HUES48 (cell line): ENCODE measurements around the gene ANGPTL8.

Experiments
- H3K27ac ChIP-seq: one replicate; pipeline ENCODE4 v1.7.0; 2013; ENCODE audit warnings: low read depth, low read length, inconsistent platforms
- H3K27me3 ChIP-seq: 2 replicates; pipeline ENCODE4 v1.6.1; 2013; ENCODE audit warnings: mild to moderate bottlenecking, low read length; ENCODE audit not compliant: control insufficient read depth, insufficient read depth
- H3K36me3 ChIP-seq: 2 replicates; pipeline ENCODE4 v1.6.1; 2013; ENCODE audit warnings: low read length; ENCODE audit not compliant: control insufficient read depth, insufficient read depth
- H3K4me1 ChIP-seq: 2 replicates; pipeline ENCODE4 v1.6.1; 2013; ENCODE audit warnings: mild to moderate bottlenecking, low read length; ENCODE audit not compliant: control insufficient read depth, insufficient read depth
- H3K4me3 ChIP-seq: 2 replicates; pipeline ENCODE4 v1.5.1; 2013; ENCODE audit warnings: mild to moderate bottlenecking, low read depth, low read length
- H3K9ac ChIP-seq: 2 replicates; pipeline ENCODE4 v1.6.1; 2013; ENCODE audit warnings: mild to moderate bottlenecking, low read depth, low read length, moderate library complexity
- H3K9me3 ChIP-seq: 2 replicates; pipeline ENCODE4 v1.6.1; 2013; ENCODE audit warnings: low read length; ENCODE audit not compliant: control insufficient read depth, insufficient read depth

Gene ANGPTL8

DNA sequence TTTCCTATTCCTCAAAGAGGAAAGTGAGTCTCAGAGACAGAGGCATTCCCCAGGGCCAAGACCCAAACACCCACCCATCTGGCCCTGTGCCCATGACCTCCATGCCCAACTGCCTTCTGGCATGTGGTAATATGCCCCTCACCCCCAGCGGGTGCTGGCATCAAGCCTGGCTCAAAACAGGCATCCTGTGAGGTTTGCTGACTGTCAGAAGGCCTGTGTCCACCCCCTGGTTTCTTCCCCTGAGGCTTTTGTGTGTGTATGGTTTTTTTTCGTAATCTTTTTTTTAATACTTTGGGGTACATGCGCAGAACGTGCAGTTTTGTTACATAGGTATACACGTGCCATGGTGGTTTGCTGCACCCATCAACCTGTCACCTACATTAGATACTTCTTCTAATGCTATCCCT lies 34.5 kb upstream of the ANGPTL8 start:
- H3K4me1 ChIP-seq = peaks cover 3% of the 10 kb centered on the region; the same call in 1 of the 2 replicates
- H3K36me3 ChIP-seq = peaks cover 25% of the 10 kb centered on the region
- H3K9ac ChIP-seq = no peak overlapping the region
- H3K4me3 ChIP-seq = no peak overlapping the region
- no peak overlapping the region for H3K27ac ChIP-seq
- no peaks in the 10 kb centered on the region for H3K27me3 ChIP-seq
- no peaks in the 10 kb centered on the region for H3K9me3 ChIP-seq

DNA sequence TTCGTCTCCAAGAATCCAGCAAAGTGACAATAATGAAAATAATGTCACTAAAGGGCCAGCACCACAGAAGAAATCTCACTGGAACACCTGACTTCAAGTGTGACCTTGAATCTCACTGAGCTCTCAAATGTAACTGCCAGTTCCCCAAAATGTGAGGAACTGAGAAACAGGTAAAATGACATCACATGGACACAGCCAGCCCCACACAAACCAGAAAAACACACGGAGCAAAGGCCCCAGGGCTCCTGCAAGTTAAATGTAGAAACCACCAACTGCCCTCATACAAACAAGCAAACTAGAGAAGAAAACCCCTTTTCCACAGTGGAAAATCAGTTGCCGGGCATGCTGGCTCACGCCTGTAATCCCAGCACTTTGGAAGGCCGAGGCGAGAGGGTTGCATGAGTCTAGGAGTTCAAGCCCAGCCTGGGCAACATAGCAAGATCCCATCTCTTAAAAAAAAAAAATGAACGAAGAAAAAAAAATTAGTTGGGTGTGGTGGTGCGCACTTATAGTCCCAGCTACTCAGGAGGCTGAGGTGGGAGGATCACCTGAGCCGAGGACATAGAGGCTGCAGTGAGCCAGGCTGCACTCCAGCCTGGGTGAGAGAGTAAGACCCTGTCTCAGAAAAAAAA lies 33.4 kb upstream of the ANGPTL8 start:
- Histone ChIP-seq H3K4me3 (no peak overlapping the region), H3K9ac (no peak overlapping the region), H3K9me3 (no peaks in the 10 kb centered on the region), H3K27ac (no peak overlapping the region), H3K27me3 (no peaks in the 10 kb centered on the region), H3K4me1 (peaks cover 3% of the 10 kb centered on the region; the same call in 1 of the 2 replicates), H3K36me3 (peaks cover 27% of the 10 kb centered on the region)

DNA sequence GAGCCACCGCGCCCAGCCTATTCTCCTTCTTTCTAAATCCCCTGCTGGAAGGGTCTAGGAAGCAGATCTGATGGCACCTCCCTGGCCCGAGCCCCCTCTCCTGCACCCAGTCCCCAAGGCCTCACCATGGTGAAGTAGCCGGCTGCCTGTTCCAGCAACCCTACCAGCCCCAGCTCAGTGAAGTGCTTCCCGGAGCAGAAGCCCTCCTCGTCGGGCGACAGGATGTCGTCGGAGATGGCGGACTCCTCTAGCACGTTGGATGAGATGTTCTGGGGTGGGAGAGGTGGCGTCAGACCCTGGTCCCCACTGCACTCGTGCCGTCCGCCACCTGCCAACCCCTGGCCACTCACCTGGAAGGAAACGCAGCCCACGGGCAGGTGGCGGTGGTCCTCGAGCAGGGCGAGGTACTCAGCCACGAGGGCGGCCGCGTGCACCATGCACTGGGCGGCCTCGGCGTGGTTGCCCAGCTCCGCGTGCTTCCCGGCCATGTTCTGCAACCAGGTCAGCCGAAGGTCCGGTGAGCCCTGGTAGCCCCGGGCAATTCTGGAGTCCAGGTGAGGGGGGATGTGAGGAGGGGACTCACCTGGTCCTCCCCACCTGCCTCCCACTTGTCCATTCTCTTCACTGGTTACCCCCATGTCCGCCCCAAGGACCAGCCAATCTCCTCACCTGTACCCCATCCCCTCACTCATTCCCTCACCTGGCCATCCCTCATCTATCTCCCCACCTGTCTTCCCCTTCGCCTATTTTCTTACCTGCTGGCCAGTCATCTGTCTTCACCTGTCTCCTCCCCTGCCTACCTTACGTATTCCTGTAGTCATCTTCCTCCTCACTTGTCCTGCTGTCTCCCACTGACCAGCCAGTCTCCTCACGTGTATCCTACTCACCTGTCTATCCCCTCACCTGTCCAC lies 30.6 kb upstream of the ANGPTL8 start:
- H3K27me3 ChIP-seq = no peaks in the 10 kb centered on the region
- no peaks in the 10 kb centered on the region for H3K9me3 ChIP-seq
- H3K4me1 ChIP-seq = no peaks in the 10 kb centered on the region
- H3K4me3 ChIP-seq = no peak overlapping the region
- no peak overlapping the region for H3K9ac ChIP-seq
- H3K27ac ChIP-seq = no peak overlapping the region
- peaks cover 28% of the 10 kb centered on the region for H3K36me3 ChIP-seq

DNA sequence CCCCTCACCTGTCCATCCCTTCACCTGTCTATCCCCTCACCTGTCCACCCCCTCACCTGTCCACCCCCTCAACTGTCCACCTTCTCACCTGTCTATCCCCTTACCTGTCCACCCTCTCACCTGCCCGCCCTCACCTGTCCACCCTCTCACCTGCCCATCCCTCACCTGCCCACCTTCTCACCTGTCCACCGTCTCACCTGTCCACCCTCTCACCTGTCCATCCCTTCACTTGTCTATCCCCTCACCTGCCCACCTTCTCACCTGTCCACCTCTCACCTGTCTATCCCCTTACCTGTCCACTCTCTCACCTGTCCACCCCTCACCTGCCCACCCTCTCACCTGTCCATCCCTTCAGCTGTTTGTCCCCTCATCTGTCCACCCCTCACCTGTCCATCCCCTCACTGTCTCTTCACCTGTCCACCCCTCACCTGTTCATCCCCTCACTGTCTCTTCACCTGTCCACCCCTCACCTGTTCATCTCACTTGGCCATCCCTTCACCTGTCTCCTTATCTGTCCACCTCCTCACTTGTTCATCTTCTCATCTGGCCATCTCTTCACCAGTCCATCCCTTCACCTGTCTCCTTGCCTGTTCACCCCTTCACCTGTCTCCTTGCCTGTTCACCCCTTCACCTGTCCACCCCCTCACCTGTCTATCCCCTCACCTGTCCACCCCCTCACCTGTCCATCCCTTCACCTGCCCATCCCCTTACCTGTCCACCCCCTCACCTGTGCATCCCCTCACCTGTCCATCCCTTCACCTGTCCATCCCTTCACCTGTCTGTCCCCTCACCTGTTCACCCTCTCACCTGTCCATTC lies 29.4 kb upstream of the ANGPTL8 start:
- Histone ChIP-seq H3K27ac (no peak overlapping the region), H3K9ac (no peak overlapping the region), H3K4me1 (no peaks in the 10 kb centered on the region), H3K4me3 (no peak overlapping the region), H3K9me3 (no peaks in the 10 kb centered on the region), H3K36me3 (peaks cover 37% of the 10 kb centered on the region), H3K27me3 (no peaks in the 10 kb centered on the region)

DNA sequence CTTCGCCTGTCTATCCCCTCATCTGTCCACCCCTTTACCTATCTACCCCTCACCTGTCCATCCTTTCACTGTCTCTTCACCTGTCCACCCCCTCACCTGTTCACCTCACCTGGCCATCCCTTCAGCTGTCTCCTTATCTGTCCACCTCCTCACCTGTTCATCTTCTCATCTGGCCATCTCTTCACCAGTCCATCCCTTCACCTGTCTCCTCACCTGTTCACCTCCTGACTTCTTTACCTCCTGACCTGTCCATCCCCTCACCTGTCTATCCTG lies 28.8 kb upstream of the ANGPTL8 start:
- Histone ChIP-seq H3K4me3 (no peak overlapping the region), H3K27me3 (no peaks in the 10 kb centered on the region), H3K9me3 (no peaks in the 10 kb centered on the region), H3K9ac (no peak overlapping the region), H3K4me1 (no peaks in the 10 kb centered on the region), H3K27ac (no peak overlapping the region), H3K36me3 (peaks cover 42% of the 10 kb centered on the region)

DNA sequence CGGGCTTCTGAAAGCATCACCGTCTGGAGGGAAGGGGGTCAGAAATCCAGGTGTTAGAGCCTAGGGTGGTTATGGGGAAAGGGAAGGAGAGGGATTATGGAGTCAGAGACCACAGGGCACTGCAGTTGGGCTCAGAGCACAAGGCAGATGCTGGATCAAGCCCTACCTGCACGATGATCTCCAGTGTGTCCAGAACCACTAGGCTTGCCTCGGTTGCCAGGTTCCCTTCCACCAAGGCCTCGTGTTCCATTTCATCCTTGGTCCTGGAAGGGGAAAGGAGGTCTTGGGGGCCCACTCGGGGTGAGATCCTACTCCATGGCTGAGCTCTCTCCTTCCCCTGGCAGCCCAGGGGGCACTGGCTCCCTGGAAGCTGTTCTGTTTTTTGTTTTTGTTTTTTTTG lies 25.0 kb upstream of the ANGPTL8 start:
- Histone ChIP-seq H3K36me3 (peaks cover 44% of the 10 kb centered on the region), H3K27me3 (no peaks in the 10 kb centered on the region), H3K9ac (no peak overlapping the region), H3K9me3 (no peaks in the 10 kb centered on the region), H3K4me3 (no peak overlapping the region), H3K27ac (no peak overlapping the region), H3K4me1 (no peaks in the 10 kb centered on the region)

DNA sequence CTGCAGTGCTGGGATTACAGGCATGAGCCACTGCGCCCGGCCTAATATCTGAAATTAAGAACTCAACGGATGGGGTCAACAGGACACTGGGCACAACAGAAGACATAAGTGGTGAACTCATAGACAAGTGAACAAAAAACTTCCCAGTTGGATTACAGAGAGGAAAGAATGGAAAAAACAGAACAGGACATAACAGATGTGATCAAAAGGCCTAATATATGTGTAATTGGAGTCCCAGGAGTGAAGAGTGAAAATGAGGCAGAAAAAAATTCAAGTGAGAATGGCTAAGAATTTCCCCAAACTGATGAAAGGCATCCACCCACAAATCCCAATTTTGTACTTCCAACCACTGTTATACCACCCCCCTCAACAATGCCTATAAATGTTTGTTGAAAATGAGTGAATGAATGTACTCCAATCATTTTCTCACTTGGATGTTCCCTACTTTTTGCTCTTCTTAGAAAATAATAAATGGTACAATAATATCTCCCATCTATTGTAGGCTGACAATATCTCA lies 18.3 kb upstream of the ANGPTL8 start:
- H3K9ac ChIP-seq = no peak overlapping the region
- H3K27me3 ChIP-seq = no peaks in the 10 kb centered on the region
- no peaks in the 10 kb centered on the region for H3K9me3 ChIP-seq

DNA sequence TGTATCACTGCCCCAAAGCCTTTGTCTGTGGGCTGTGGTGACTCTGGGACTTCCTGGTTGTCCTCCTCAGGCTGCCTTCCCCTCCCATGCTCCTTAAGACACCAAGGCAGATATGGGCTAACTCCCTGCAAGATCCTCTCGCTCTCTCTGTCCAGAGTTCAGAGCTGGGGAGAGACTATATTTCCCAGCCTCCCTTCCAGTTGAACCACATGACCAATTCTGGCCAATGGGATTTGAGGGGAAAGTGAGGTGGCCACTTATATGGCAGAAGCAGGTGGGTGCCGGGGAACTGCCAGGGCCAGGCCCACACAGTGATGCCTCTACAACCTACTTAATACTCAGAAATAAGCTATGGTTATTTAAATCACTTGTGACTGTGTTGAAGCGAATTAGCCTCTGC lies 16.2 kb upstream of the ANGPTL8 start:
- H3K27ac ChIP-seq = no peak overlapping the region
- no peak overlapping the region for H3K4me3 ChIP-seq
- no peaks in the 10 kb centered on the region for H3K4me1 ChIP-seq
- no peaks in the 10 kb centered on the region for H3K9me3 ChIP-seq
- no peaks in the 10 kb centered on the region for H3K27me3 ChIP-seq
- peaks cover 27% of the 10 kb centered on the region for H3K36me3 ChIP-seq
- H3K9ac ChIP-seq = no peak overlapping the region

More for the DNA sequence above, 18.3 kb upstream of the ANGPTL8 start:
- H3K4me3 ChIP-seq = no peak overlapping the region
- no peaks in the 10 kb centered on the region for H3K4me1 ChIP-seq
- peaks cover 33% of the 10 kb centered on the region for H3K36me3 ChIP-seq
- no peak overlapping the region for H3K27ac ChIP-seq

DNA sequence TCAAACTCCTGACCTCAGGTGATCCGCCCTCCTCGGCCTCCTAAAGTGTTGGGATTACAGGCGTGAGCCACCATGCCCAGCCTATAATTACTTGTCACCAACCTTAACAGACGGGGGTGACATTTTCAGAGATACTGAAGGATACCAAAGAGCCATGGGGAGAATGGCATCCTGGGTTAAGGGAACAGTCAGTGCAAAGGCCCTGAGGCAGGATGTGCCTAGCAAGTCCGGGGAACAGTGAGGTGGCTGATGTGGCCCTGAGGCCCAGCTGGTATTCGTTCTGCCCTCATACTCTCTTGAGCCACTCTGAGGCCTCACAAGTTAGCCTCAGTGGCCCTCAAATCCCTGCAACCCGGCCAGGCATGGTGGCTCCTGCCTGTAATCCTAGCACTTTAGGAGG lies 15.0 kb upstream of the ANGPTL8 start:
- no peaks in the 10 kb centered on the region for H3K27me3 ChIP-seq
- no peak overlapping the region for H3K27ac ChIP-seq
- no peaks in the 10 kb centered on the region for H3K9me3 ChIP-seq
- H3K4me1 ChIP-seq = no peaks in the 10 kb centered on the region
- peaks cover 27% of the 10 kb centered on the region for H3K36me3 ChIP-seq
- H3K9ac ChIP-seq = no peak overlapping the region
- H3K4me3 ChIP-seq = no peak overlapping the region

DNA sequence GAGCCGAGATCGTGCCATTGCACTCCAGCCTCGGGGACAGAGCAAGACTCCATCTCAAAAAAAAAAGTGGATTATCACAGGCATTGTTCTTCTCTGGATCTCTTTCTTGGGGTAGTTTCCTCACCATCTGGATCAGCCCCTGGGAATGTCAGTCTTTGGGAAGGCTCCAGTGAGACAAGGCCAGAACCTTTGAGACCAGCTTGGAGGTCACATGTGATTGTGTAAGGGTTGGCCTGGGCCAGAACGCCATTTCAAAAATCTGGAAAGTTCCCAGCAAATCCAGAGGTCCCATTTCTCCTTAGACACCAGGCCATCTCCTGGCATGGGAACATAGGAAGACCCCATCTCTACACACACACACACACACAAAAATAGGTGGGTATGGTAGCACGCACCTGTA lies 14.2 kb upstream of the ANGPTL8 start:
- no peaks in the 10 kb centered on the region for H3K27me3 ChIP-seq
- no peaks in the 10 kb centered on the region for H3K4me1 ChIP-seq
- no peak overlapping the region for H3K9ac ChIP-seq
- H3K36me3 ChIP-seq = peaks cover 27% of the 10 kb centered on the region
- H3K27ac ChIP-seq = no peak overlapping the region
- H3K9me3 ChIP-seq = no peaks in the 10 kb centered on the region
- H3K4me3 ChIP-seq = no peak overlapping the region

DNA sequence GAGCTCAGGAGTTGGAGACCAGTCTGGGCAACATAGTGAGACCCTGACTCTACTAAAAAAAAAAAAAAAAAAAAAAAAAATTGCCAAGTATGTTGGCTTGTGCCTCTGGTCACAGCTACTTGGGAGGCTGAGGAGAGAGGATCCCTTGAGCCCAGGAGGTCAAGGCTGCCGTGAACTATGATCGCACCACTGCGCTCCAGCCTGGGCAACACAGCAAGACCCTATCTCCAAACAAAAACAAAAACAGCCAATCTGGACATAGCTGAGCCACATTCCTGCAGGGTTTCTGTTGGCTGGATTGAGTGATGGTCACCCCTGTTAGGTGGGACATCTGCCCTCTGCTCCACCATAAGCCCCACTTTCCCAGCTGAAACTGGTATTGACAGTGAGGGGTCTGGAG lies 13.6 kb upstream of the ANGPTL8 start:
- Histone ChIP-seq H3K36me3 (peaks cover 27% of the 10 kb centered on the region), H3K4me1 (no peaks in the 10 kb centered on the region), H3K9me3 (no peaks in the 10 kb centered on the region), H3K27me3 (no peaks in the 10 kb centered on the region), H3K4me3 (no peak overlapping the region), H3K27ac (no peak overlapping the region), H3K9ac (no peak overlapping the region)
